ENCODE data around the gene CLPSL1. TPM values are rescaled to one million over a fixed set of nuclear protein-coding genes. Genes with fewer than 3 reads are reported as not detected.

Gene CLPSL1
- total and polyA plus RNA-seq, 2 of the 8 experiments (the other 6 are each of a cell fraction or from before 2014, with no cell fraction given), result not detected

DNA sequence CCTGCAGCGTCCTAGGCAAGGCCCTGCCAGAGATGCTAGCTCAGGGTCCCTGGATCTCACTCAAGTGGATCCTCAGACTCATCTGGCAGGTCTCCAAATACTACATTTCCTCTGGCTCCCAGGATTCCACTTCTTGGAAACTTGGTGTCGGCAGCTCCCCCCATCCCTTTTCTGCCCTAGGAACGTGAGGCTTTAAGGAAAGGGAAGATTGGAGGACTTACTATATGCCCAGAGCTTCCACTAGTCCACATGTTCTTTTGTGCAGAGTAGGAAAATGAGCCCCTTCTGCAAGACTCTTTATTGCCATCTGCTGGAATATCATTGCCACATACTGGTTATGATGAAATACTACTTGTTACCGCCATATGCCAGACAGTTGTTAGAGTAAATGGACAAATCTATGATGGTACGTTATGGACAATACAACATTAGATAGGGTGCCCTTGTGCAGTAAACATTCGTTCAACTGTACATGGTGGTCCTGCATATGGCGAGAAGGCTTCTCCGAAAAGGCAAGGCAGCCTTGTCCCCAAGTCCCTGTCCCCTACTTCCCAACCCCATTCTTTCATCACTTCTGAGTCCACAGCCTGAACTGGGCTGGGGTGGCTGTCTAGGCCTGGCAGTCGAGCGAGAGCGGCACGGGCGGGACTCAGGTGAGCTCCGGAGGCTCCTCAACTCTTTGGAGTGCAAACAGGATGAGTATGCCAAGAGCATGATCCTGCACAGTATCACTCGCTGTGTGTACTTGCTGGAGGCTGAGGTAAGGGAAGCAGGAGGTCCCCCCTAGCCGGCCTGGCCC is 43.2 kb upstream of the CLPSL1 start (continued):
- no peak for TF ChIP-seq SIRT6 (IDR thresholded peaks at IDR 0.05; ENCODE audit: low read length)
- no peak for TF ChIP-seq FOSL1 (IDR thresholded peaks at IDR 0.05; ENCODE audit: insufficient read depth, low read depth, low read length)
- TF ChIP-seq SIN3A (conservative IDR thresholded peaks at IDR 0.05 in 1 of 2, IDR thresholded peaks at IDR 0.05 in 1 of 2; ENCODE audit: low read depth in 1 of 2, low read length in 2 of 2), result no peak
